Testis (tissue), 2 donors: ENCODE data around the gene FOXRED1.

ENCODE experiments used
- CTCF ChIP-seq, 3 experiments: fragments of 450-650 bp in 2 of 3; fragments of 200-600 bp in 1 of 3; sonication (generic) in 1 of 3; IDR thresholded peaks; one replicate each; pipeline ENCODE4 v1.5.1; 2016 to 2019; ENCODE audit warnings: antibody characterized with exemption in 3 of 3, mild to moderate bottlenecking in 2 of 3, moderate library complexity in 1 of 3
- POLR2A ChIP-seq: fragments of 450-650 bp; IDR thresholded peaks from one replicate; pipeline ENCODE4 v1.6.1; 2017; ENCODE audit warnings: antibody characterized with exemption, mild to moderate bottlenecking, moderate library complexity

GRCh38 chr11:126282736-126283591, 14.0 kb downstream of the FOXRED1 start, which contains the start of gene TIRAP:
- TF ChIP-seq POLR2A, result no peak
- peak in 1 of 3 experiments; percentile 35 for TF ChIP-seq CTCF (IDR thresholded peaks at IDR 0.05)
